KMS-11 (cell line): Measurements from ENCODE around the gene SERINC1.

Experiments used
- H2AFZ ChIP-seq: fragments of 200-600 bp; sonication (generic); 2 replicates; pipeline ENCODE4 v1.6.1; 2016; ENCODE audit warnings: antibody characterized with exemption, mixed run types, low read depth
- H3K27ac ChIP-seq: fragments of 200-600 bp; sonication (generic); 2 replicates; pipeline ENCODE4 v1.6.1; 2016; ENCODE audit warnings: mild to moderate bottlenecking, mixed run types
- H3K27me3 ChIP-seq: fragments of 200-600 bp; sonication (generic); 2 replicates; pipeline ENCODE4 v1.6.1; 2017; ENCODE audit warnings: mild to moderate bottlenecking, low read depth, mixed run types, moderate library complexity; ENCODE audit not compliant: insufficient read depth
- H3K36me3 ChIP-seq: fragments of 200-600 bp; sonication (generic); 2 replicates; pipeline ENCODE4 v1.6.1; 2017; ENCODE audit warnings: mild to moderate bottlenecking, mixed run types; ENCODE audit not compliant: insufficient read depth
- H3K4me1 ChIP-seq: fragments of 200-600 bp; sonication (generic); 2 replicates; pipeline ENCODE4 v1.6.1; 2016; ENCODE audit warnings: mild to moderate bottlenecking, low read depth, mixed run types; ENCODE audit not compliant: poor library complexity, severe bottlenecking
- H3K4me2 ChIP-seq: fragments of 200-600 bp; sonication (generic); 2 replicates; pipeline ENCODE4 v1.7.0; 2016; ENCODE audit warnings: mild to moderate bottlenecking, mixed run types
- H3K4me3 ChIP-seq: fragments of 200-600 bp; sonication (generic); IDR thresholded peaks from 2 replicates; pipeline ENCODE4 v1.6.1; 2017; ENCODE audit warnings: low read depth, low read length, mixed read lengths; ENCODE audit not compliant: insufficient read depth
- H3K79me2 ChIP-seq: fragments of 200-600 bp; sonication (generic); 2 replicates; pipeline ENCODE4 v1.6.1; 2016; ENCODE audit warnings: low read depth, mixed run types; ENCODE audit not compliant: insufficient read depth
- H3K9ac ChIP-seq: fragments of 200-600 bp; sonication (generic); 2 replicates; pipeline ENCODE4 v1.6.1; 2016; ENCODE audit warnings: mild to moderate bottlenecking, mixed run types
- H4K20me1 ChIP-seq: fragments of 200-600 bp; sonication (generic); 2 replicates; pipeline ENCODE4 v1.6.1; 2016; ENCODE audit warnings: mild to moderate bottlenecking, mixed run types; ENCODE audit not compliant: insufficient read depth
- CTCF ChIP-seq: fragments of 200-600 bp; sonication (generic); conservative IDR thresholded peaks from 2 replicates; pipeline ENCODE4 v1.6.1; 2017; ENCODE audit warnings: low read depth, mild to moderate bottlenecking, antibody characterized with exemption, low read length, moderate library complexity, mixed read lengths

Gene SERINC1

GRCh38 chr6:122423734-122424133 is 47.9 kb downstream of the SERINC1 start:
- no peaks in the 10 kb centered on the region for H4K20me1 ChIP-seq
- no peak for TF ChIP-seq CTCF
- no peaks in the 10 kb centered on the region for H3K4me1 ChIP-seq
- H3K36me3 ChIP-seq: no peaks in the 10 kb centered on the region
- H3K27ac ChIP-seq: no peak overlapping the region
- no peaks in the 10 kb centered on the region for H3K79me2 ChIP-seq
- H2AFZ ChIP-seq: no peak overlapping the region
- H3K4me2 ChIP-seq: no peak overlapping the region
- no peak overlapping the region for H3K9ac ChIP-seq
- no peak overlapping the region for H3K4me3 ChIP-seq
- no peaks in the 10 kb centered on the region for H3K27me3 ChIP-seq

- no peak overlapping the region for H3K9ac ChIP-seq
- H3K36me3 ChIP-seq: no peaks in the 10 kb centered on the region
- no peak overlapping the region for H2AFZ ChIP-seq
- no peak overlapping the region for H3K4me2 ChIP-seq
- no peak overlapping the region for H3K27ac ChIP-seq
- H4K20me1 ChIP-seq: no peaks in the 10 kb centered on the region
- TF ChIP-seq CTCF: no peak
- H3K4me3 ChIP-seq: no peak overlapping the region
- H3K27me3 ChIP-seq: no peaks in the 10 kb centered on the region
- H3K4me1 ChIP-seq: no peaks in the 10 kb centered on the region
- H3K79me2 ChIP-seq: no peaks in the 10 kb centered on the region
Observed at GRCh38 chr6:122422614-122423267, 48.9 kb downstream of the SERINC1 start.

- no peak overlapping the region for H3K27ac ChIP-seq
- H3K4me3 ChIP-seq: no peak overlapping the region
- no peaks in the 10 kb centered on the region for H3K36me3 ChIP-seq
- no peaks in the 10 kb centered on the region for H4K20me1 ChIP-seq
- H3K79me2 ChIP-seq: no peaks in the 10 kb centered on the region
- H3K9ac ChIP-seq: no peak overlapping the region
- no peak overlapping the region for H3K4me2 ChIP-seq
- no peak overlapping the region for H2AFZ ChIP-seq
- TF ChIP-seq CTCF: no peak
- no peaks in the 10 kb centered on the region for H3K27me3 ChIP-seq
- H3K4me1 ChIP-seq: no peaks in the 10 kb centered on the region
Observed at GRCh38 chr6:122422003-122422402, 49.6 kb downstream of the SERINC1 start.

- no peaks in the 10 kb centered on the region for H3K36me3 ChIP-seq
- no peak overlapping the region for H2AFZ ChIP-seq
- no peak overlapping the region for H3K4me2 ChIP-seq
- no peak for TF ChIP-seq CTCF
- H3K4me1 ChIP-seq: no peaks in the 10 kb centered on the region
- no peaks in the 10 kb centered on the region for H3K27me3 ChIP-seq
- H3K27ac ChIP-seq: no peak overlapping the region
- 0 out of 2 replicates have a peak, but pooled peaks cover 1% of the 10 kb centered on the region for H3K79me2 ChIP-seq
- H3K9ac ChIP-seq: no peak overlapping the region
- H3K4me3 ChIP-seq: no peak overlapping the region
- H4K20me1 ChIP-seq: no peaks in the 10 kb centered on the region
Observed at GRCh38 chr6:122416825-122417224, 54.8 kb downstream of the SERINC1 start.
